Astrocyte (in vitro differentiated cells and primary cell): ENCODE data around the gene HBA2. TPM values are rescaled to one million over a fixed set of nuclear protein-coding genes. Genes with fewer than 3 reads are reported as not detected.
"Not testable (repeated sequence)": the region's sequence is repeated elsewhere in the genome, so short reads cannot be mapped to it uniquely, and the experiment has no call there.

Experiments
- DNase-seq: peaks from one replicate; pipeline ENCODE4 v3.0.0-alpha.2; 2010; ENCODE audit warnings: low read depth
- FAIRE-seq: peaks from 2 replicates; lab custom pipeline; 2011; peaks lifted over from hg19 to GRCh38; lab: Jason Lieb, UNC
- H2AFZ ChIP-seq: 2 replicates; pipeline ENCODE4 v1.6.0; 2012; ENCODE audit warnings: low read depth, low read length, inconsistent platforms
- H3K27ac ChIP-seq: 2 replicates; pipeline ENCODE4 v1.5.1; 2011; ENCODE audit warnings: low read depth, low read length, inconsistent platforms
- H3K27me3 ChIP-seq: 2 replicates; pipeline ENCODE4 v1.6.0; 2011; ENCODE audit warnings: low read length, inconsistent platforms; ENCODE audit not compliant: insufficient read depth
- H3K36me3 ChIP-seq: 2 replicates; pipeline ENCODE4 v1.5.1; 2011; ENCODE audit warnings: low read length, inconsistent platforms; ENCODE audit not compliant: insufficient read depth
- H3K4me1 ChIP-seq: 2 replicates; pipeline ENCODE4 v1.5.1; 2011; ENCODE audit warnings: low read length, inconsistent platforms; ENCODE audit not compliant: insufficient read depth
- H3K4me2 ChIP-seq: 2 replicates; pipeline ENCODE4 v1.6.0; 2012; ENCODE audit warnings: low read length, inconsistent platforms
- H3K4me3 ChIP-seq: 2 replicates; pipeline ENCODE4 v1.5.1; 2011; ENCODE audit warnings: low read depth, mild to moderate bottlenecking, low read length, inconsistent platforms; ENCODE audit not compliant: insufficient read depth
- H3K79me2 ChIP-seq: 2 replicates; pipeline ENCODE4 v1.6.0; 2012; ENCODE audit warnings: mild to moderate bottlenecking, low read length, inconsistent platforms; ENCODE audit not compliant: insufficient read depth
- H3K9ac ChIP-seq: 2 replicates; pipeline ENCODE4 v1.6.0; 2012; ENCODE audit warnings: mild to moderate bottlenecking, low read length, inconsistent platforms
- H3K9me3 ChIP-seq: 2 replicates; pipeline ENCODE4 v1.5.1; 2012; ENCODE audit warnings: low read depth, mild to moderate bottlenecking, low read length, inconsistent platforms; ENCODE audit not compliant: insufficient read depth
- H4K20me1 ChIP-seq: 2 replicates; pipeline ENCODE4 v1.6.0; 2012; ENCODE audit warnings: low read length, inconsistent platforms; ENCODE audit not compliant: insufficient read depth
- H3K27ac Mint-ChIP-seq: one replicate; pipeline ENCODE4 v1.8.0; 2021; ENCODE audit warnings: mild to moderate bottlenecking, mixed read lengths; ENCODE audit not compliant: unreplicated experiment
- H3K27me3 Mint-ChIP-seq: one replicate; pipeline ENCODE4 v1.8.0; 2021; ENCODE audit warnings: low read depth, mixed read lengths; ENCODE audit not compliant: unreplicated experiment
- H3K36me3 Mint-ChIP-seq: one replicate; pipeline ENCODE4 v1.8.0; 2021; ENCODE audit warnings: low read depth, mixed read lengths; ENCODE audit not compliant: unreplicated experiment
- H3K4me1 Mint-ChIP-seq: one replicate; pipeline ENCODE4 v1.8.0; 2021; ENCODE audit warnings: low read depth, mixed read lengths; ENCODE audit not compliant: unreplicated experiment
- H3K4me3 Mint-ChIP-seq: one replicate; pipeline ENCODE4 v1.8.0; 2021; ENCODE audit warnings: mild to moderate bottlenecking, moderate library complexity, mixed read lengths; ENCODE audit not compliant: unreplicated experiment
- H3K9me3 Mint-ChIP-seq: one replicate; pipeline ENCODE4 v1.8.0; 2021; ENCODE audit warnings: mild to moderate bottlenecking, mixed read lengths; ENCODE audit not compliant: unreplicated experiment
- CTCF ChIP-seq: IDR thresholded peaks from 2 replicates; pipeline ENCODE4 v1.5.1; 2011; ENCODE audit warnings: low read depth, mild to moderate bottlenecking, inconsistent platforms, low read length, moderate library complexity; ENCODE audit not compliant: insufficient read depth
- EZH2 ChIP-seq: IDR thresholded peaks from 2 replicates; pipeline ENCODE4 v1.6.1; 2012; ENCODE audit warnings: mild to moderate bottlenecking, low read length, inconsistent platforms; ENCODE audit not compliant: insufficient read depth
- total RNA-seq: library from RNA; stranded (reverse); gene quantifications from 2 replicates; pipeline ENCODE4 v1.2.1, GENCODE V29; 2021

The HBA2 gene
- total RNA-seq, 1 donor from 2014 or later = 1.4 TPM

- not testable (repeated sequence) for H3K4me2 ChIP-seq, DNase-seq, H3K79me2 ChIP-seq, H3K4me1 ChIP-seq, H3K9ac ChIP-seq, H3K36me3 Mint-ChIP-seq, H3K9me3 Mint-ChIP-seq, FAIRE-seq, H3K4me1 Mint-ChIP-seq, H3K27ac ChIP-seq, H3K9me3 ChIP-seq, H3K27ac Mint-ChIP-seq, H3K4me3 ChIP-seq, H3K36me3 ChIP-seq, H2AFZ ChIP-seq
- peak; percentile 77 for TF ChIP-seq EZH2
- peaks cover 38% of the 10 kb centered on the region for H3K27me3 ChIP-seq
- H4K20me1 ChIP-seq = peaks cover 29% of the 10 kb centered on the region
- H3K27me3 Mint-ChIP-seq = peaks cover 40% of the 10 kb centered on the region
- peak within 1 kb of the TSS; percentile 10 for H3K4me3 Mint-ChIP-seq
Measured at GRCh38 chr16:176477-177382, 4.1 kb downstream of the HBA2 start, which contains the start of gene HBA1. TSS of gene HBA1 (plus strand) at chr16:176680. CDS start at chr16:176717, 37 bp downstream.

GRCh38 chr16:177394-177822, 4.7 kb downstream of the HBA2 start:
- no peak overlapping the region for H3K9ac ChIP-seq
- Mint-ChIP-seq H3K4me1 (no peaks in the 10 kb centered on the region), H3K27me3 (peaks cover 39% of the 10 kb centered on the region), H3K4me3 (peak overlapping the region; percentile 10), H3K36me3 (peaks cover 2% of the 10 kb centered on the region), H3K9me3 (no peaks in the 10 kb centered on the region), H3K27ac (no peak overlapping the region)
- H3K27me3 ChIP-seq = peaks cover 38% of the 10 kb centered on the region
- H3K27ac ChIP-seq = no peak overlapping the region
- TF ChIP-seq EZH2 (peak; percentile 16), CTCF (no peak)
- H3K4me2 ChIP-seq = no peak overlapping the region
- no peak for DNase-seq
- H2AFZ ChIP-seq = no peak overlapping the region
- peaks cover 31% of the 10 kb centered on the region for H4K20me1 ChIP-seq
- H3K4me1 ChIP-seq = peaks cover 10% of the 10 kb centered on the region
- no peaks in the 10 kb centered on the region for H3K36me3 ChIP-seq
- no peaks in the 10 kb centered on the region for H3K79me2 ChIP-seq
- FAIRE-seq = no peak
- H3K9me3 ChIP-seq = no peaks in the 10 kb centered on the region
- no peak overlapping the region for H3K4me3 ChIP-seq

- Mint-ChIP-seq H3K27me3 (peaks cover 39% of the 10 kb centered on the region), H3K9me3 (no peaks in the 10 kb centered on the region), H3K4me1 (no peaks in the 10 kb centered on the region), H3K36me3 (peaks cover 2% of the 10 kb centered on the region), H3K27ac (no peak overlapping the region), H3K4me3 (peak overlapping the region; percentile 10)
- no peaks in the 10 kb centered on the region for H3K36me3 ChIP-seq
- H4K20me1 ChIP-seq = peaks cover 35% of the 10 kb centered on the region
- no peak overlapping the region for H3K4me2 ChIP-seq
- no peak overlapping the region for H3K4me3 ChIP-seq
- H3K27ac ChIP-seq = no peak overlapping the region
- peaks cover 38% of the 10 kb centered on the region for H3K27me3 ChIP-seq
- DNase-seq = no peak
- H3K79me2 ChIP-seq = no peaks in the 10 kb centered on the region
- H3K4me1 ChIP-seq = peaks cover 10% of the 10 kb centered on the region
- H3K9ac ChIP-seq = no peak overlapping the region
- no peak for FAIRE-seq
- TF ChIP-seq EZH2 (no peak), CTCF (no peak)
- no peaks in the 10 kb centered on the region for H3K9me3 ChIP-seq
- H2AFZ ChIP-seq = no peak overlapping the region
Measured at GRCh38 chr16:177981-178667, 5.4 kb downstream of the HBA2 start.
